ENCODE measurements around the gene HOXC10. TPM values are rescaled to one million over a fixed set of nuclear protein-coding genes. Genes with fewer than 3 reads are reported as not detected.

Gene HOXC10
- total RNA-seq, 2 donors from 2014 or later, result not detected

DNA sequence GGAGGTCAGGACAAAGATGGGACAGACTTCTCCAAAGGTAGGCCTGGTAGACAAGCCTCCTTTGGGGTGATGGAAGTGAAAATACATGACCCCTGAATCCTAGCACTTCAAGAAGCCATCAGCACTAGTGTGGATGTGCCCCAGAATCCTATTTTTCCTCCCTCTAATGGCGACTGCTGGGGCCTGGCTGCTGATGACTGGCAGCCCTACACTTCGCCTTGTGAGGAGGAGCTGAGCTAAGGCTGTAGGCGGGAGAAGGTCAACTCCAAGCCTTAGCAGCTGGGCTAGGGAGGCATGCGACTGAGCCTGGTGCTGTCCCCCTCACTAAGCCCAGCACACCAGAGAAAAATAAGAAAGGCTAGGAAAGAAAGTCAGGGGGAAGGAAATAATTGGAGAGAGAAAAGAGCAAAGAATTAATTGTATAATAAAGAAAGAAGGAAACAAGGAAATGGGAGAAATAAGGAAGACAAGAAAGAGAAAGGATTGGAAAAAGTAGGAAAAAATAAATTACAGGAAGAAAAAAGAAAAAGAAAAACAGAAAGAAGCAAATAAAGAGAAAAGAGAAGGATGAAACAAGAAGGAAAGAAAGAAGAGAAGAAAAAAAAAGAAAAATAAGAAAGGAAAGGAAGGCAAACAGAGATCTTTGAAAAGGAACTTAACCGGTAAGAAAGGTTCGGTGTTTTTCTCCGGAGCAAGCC lies 4.7 kb upstream of the HOXC10 start:
- H3K27ac Mint-ChIP-seq, result peak overlapping the region; percentile 31 to 59
- H3K9me3 Mint-ChIP-seq, result no peaks in the 10 kb centered on the region
- ATAC-seq (no peak), DNase-seq (ENCODE audit: low spot score in 2 of 2) (no peak)
- peaks cover 0 to 10% of the 10 kb centered on the region in 2 donors for H3K36me3 Mint-ChIP-seq

DNA sequence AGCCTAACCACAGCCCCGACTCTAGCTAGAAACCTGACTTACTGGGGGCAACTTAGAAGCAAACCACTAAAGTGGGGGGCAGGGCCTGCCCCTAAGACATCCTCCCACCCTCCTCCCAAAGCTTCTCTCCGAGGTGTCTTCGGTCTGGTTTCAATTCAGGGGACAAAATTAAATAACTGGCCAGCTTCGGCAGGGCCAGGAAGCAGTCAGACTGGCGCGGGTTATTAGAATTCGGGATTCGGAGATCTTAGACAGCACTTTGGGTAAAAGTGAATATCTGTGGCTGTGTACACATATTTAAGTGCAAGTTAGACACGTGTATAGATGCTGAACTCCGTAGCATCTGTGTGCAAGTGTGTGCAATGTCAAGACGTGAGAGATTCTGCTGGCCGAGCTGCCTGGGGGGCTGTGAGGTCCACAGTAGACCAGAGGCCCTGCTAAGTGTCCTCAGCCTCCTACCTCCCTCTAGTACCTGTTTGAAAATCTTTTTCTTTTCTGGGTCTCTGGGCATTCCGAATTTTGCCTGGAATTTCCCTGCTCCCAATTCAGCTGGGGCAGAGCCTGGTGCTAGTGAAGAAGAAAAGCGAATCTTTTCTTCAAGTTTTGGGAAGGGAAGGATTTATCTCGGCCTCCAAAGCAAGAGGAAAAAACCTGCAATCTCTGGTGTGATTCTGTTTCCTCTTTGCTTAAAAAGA lies 4.0 kb upstream of the HOXC10 start:
- no peak for ATAC-seq
- no peaks in the 10 kb centered on the region for H3K9me3 Mint-ChIP-seq
- no peak overlapping the region for H3K27ac Mint-ChIP-seq
- DNase-seq (ENCODE audit: low spot score in 2 of 2), result no peak
- peaks cover 0 to 10% of the 10 kb centered on the region in 2 donors for H3K36me3 Mint-ChIP-seq

DNA sequence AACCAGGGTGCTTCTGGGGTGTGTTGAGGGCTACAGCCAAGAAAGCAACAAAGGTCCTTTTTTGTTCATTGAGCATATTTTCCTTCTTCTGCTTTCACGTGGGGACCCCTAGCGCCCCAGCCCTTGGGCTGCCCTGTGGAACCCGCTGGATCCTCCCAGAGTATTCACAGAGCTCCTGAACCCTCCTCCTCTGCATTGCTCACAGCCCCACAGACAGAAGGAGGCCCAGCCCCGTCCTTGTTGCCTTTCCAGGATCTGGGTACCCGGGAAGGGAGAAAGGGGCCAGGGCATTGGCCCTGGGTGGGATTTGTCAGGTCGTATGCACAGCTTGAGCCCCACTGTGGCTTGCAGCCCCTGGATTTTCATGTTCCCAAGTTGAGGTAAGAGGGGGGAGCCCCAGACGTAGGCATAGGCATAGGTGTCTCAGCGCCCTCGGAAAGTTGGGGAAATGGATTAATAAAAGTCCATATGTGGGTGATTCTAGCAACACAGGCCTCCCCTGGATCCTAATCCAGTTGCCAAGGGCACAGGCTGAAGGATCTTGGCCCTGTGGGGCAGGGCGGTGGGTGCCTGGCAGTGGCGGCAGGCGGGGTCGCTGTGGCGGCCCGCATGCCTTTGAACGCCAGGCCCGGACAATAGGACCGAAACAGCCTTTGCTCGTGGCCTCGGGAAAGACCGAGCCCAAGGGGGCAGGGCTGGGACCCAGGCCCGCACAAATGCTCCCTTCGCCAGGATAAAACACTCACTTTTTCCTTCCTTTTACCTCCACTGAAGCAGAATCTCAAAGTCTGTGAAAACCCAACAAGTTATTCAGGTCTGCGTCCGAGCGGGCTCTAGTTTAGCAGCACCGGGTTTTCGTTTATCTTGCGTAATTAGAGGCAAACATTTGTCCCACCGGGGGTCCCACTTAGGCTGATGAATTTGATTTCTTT lies 3.0 kb upstream of the HOXC10 start:
- Mint-ChIP-seq H3K36me3 (peaks cover 8 to 10% of the 10 kb centered on the region in 2 donors), H3K27ac (no peak overlapping the region), H3K9me3 (no peaks in the 10 kb centered on the region)
- ATAC-seq, result no peak
- no peak for DNase-seq (ENCODE audit: low spot score in 2 of 2)

DNA sequence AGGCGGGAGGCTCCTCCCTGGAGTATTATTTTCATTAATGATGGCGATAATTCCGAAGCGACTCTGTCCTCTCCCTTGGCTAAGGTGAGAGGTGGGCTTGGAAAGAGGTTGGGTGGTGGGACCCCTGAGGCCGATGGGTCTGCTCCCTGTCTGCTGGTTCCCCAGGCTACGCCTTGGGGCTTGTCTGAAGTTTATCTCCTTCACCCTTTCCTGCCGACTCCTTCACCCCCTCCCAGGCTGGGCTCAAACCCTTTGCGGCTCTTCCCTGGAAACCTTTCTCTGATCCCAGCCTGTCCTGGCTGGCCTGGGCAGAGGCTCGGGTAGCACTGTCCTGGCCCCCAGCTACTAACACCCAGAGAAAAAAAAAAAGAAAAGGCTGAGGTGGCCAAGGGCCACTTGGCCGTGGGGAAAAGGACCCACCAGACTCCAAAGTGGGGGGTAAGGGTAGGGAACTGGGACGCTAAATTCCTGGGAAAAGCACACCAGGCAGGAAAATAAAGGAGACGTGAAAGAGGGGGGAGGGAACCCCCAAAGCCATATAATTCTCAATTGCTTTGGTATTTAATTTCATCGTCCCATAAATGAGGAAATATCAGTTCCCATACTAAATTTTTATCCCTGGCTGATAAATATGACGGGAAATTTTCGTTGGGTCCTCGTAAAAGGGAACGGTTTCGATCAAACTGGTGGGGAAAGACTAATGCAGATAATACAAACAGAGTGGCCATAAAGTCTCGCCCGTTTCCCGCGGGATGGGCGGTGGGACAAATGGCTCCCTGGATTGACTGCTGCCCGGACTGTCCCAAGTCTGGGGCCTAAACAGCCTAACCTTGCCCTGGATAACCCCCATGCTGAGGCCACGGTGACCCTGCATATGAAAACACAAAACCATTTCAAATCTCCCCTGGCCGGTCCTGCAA lies 2.0 kb upstream of the HOXC10 start:
- DNase-seq (ENCODE audit: low spot score in 2 of 2), result no peak
- Mint-ChIP-seq H3K27ac (peak overlapping the region in 1 of 2 donors; percentile 29), H3K9me3 (no peaks in the 10 kb centered on the region), H3K36me3 (peaks cover 10% of the 10 kb centered on the region in 2 donors)
- no peak for ATAC-seq

DNA sequence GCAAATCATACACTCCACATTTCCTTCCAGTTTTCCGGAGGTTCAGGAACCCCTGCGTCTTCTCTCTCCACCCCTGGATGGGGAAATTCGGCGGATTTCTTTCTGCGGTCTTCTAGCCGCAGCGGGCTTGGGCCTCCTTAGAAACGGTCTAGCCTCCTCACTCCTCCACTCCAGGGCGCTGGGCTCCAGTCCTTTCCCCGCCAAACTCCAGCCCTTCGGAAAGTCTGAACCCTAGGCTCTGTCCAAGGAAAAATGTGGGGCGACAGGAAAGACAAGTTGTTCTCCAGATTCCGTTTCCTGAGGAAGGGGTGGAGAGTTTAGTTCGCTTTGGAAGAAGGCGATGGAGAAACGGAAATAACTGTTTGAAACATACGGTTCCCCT lies 1.4 kb upstream of the HOXC10 start:
- no peak for DNase-seq (ENCODE audit: low spot score in 2 of 2)
- Mint-ChIP-seq H3K36me3 (peaks cover 10% of the 10 kb centered on the region in 2 donors), H3K9me3 (no peaks in the 10 kb centered on the region), H3K27ac (peak overlapping the region in 1 of 2 donors; percentile 29)
- no peak for ATAC-seq

DNA sequence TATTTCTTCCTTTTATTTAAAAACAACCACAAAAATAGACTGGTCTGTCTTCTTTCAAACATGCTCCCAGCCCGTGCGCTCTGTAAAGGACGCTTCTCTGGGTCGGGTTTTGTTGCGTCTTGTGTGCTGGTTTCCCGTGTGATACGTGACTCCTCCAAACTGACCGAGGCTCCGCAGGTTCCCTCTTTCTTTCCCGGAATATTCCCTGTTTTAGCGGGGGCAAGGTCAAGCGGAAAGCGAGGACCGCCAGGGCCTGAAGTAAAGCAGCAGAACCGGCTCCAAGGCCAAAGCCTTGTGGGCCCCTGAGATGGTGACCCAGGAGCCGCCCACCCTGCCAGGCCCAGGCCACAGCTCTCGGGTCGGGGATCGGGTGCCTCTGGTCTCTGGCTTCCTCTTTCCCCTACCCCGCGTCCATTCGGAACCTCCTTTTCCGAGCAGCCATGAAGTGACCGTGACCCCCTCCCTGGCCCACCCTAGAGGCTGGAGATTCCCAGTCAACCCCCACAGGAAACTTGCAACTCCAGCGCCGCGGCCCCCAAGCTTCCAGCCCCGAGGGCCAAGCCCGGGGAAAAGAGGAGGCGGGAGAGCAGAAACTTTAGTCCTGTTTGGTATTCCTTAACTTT lies 885 bp upstream of the HOXC10 start:
- peaks cover 10% of the 10 kb centered on the region in 2 donors for H3K36me3 Mint-ChIP-seq
- DNase-seq (ENCODE audit: low spot score in 2 of 2) (no peak), ATAC-seq (no peak)
- H3K27ac Mint-ChIP-seq, result no peak overlapping the region
- no peaks in the 10 kb centered on the region for H3K9me3 Mint-ChIP-seq

DNA sequence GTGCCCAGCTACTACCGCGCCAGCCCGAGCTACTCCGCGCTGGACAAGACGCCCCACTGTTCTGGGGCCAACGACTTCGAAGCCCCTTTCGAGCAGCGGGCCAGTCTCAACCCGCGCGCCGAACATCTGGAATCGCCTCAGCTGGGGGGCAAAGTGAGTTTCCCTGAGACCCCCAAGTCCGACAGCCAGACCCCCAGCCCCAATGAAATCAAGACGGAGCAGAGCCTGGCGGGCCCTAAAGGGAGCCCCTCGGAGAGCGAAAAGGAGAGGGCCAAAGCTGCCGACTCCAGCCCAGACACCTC lies 697 bp downstream of the HOXC10 start:
- no peak overlapping the region for H3K27ac Mint-ChIP-seq
- DNase-seq (ENCODE audit: low spot score in 2 of 2) (no peak), ATAC-seq (no peak)
- no peaks in the 10 kb centered on the region for H3K9me3 Mint-ChIP-seq
- H3K36me3 Mint-ChIP-seq, result peaks cover 0 to 10% of the 10 kb centered on the region in 2 donors

DNA sequence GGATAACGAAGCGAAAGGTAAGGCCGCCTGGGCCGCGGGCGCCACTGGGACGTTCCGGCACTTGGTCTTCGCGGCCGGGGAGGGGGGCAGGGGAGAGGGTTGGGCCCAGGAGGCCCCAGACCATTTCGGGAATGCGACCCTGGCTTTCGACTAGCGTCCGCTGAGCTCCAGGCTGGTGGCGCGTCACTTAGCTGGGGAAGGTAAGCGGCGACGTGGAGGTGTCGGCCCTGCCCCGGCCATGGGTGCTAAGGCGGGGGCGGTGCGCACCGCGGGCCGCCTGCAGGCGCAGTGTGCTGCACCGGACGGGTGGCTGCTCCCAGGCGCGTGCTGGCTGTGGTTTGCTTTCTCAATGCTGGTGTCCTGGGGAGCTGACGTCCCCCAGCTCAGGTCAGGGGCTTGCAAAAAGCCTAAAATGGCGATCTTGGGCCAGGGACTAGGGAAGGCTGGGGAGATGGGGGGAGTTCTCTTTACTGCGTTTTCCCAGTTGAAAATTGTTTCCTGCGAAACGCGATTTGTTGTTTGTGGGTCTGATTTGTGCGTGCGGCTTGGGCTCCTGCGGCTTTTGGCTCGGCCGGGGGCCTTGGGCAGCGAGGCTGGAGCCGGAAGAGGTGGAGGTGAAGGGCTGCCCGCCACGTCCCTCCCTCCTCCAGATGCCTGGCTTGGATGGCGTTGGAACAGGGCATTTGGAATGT lies 1.2 kb downstream of the HOXC10 start:
- no peak for DNase-seq (ENCODE audit: low spot score in 2 of 2)
- H3K9me3 Mint-ChIP-seq, result no peaks in the 10 kb centered on the region
- no peak overlapping the region for H3K27ac Mint-ChIP-seq
- H3K36me3 Mint-ChIP-seq, result peaks cover 0 to 10% of the 10 kb centered on the region in 2 donors
- peak in 1 of 2 donors; percentile 41 for ATAC-seq

DNA sequence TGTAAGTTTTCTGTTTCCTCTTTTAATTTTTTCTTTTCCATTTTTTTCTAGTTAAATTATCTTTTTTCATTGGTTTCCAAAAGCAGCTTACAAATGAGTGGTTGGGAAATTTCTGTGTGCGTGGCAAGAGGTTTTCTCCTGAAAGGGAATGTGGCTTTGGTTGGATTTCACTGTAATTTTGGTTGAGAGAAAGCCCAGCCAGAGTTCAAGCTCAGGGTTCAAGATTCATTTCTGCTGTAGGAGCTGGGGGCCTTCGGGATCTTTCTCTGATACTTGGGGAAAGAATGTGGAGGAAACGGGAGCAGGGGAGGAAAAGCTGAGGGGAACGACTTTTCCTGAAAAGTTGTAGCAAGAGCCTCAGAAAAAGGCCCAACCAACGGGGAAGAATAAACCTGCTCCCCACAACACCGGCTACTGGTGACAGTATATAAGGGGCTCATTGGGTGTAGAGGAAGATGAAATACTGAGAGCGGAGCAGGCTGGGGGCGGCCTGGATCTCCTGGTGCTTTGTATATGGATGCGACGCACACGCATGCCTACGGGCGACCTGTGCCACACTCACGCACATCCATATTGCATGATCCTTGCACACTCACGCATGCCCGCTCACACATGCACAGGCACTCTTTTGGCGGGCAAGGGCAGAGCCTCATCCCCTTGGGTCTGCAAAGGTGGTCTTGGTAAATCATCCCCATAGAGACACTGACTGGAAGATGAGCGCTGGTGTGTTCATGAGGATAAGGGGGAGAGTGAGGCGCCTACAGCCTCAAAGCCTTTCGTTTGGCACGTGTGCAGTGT lies 1.9 kb downstream of the HOXC10 start:
- Mint-ChIP-seq H3K36me3 (peaks cover 0 to 10% of the 10 kb centered on the region in 2 donors), H3K9me3 (no peaks in the 10 kb centered on the region), H3K27ac (no peak overlapping the region)
- ATAC-seq, result no peak
- no peak for DNase-seq (ENCODE audit: low spot score in 2 of 2)

DNA sequence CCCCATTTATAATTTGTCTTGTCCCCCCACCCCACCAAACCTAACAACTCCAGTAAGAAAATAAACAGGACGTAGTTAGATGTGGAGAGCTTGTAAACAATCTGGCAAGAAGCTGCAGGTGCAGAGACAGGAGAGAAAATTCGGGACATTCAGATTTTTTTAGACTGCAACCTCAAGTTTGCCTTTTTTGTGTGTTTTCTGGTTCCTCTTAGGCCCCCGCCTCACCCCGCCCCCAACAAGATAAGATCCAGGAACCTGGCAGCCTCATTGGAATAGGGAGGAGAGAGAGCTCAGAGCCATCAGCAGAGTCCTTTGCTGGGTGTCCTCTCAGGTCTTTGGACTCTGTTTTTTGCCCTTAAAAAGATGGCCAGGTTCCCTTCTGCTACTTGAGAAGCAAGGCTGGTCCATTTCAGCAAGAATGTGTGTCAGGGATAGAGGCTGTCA lies 2.9 kb downstream of the HOXC10 start:
- no peak for DNase-seq (ENCODE audit: low spot score in 2 of 2)
- Mint-ChIP-seq H3K27ac (no peak overlapping the region), H3K36me3 (peaks cover 0 to 10% of the 10 kb centered on the region in 2 donors), H3K9me3 (no peaks in the 10 kb centered on the region)
- no peak for ATAC-seq

DNA sequence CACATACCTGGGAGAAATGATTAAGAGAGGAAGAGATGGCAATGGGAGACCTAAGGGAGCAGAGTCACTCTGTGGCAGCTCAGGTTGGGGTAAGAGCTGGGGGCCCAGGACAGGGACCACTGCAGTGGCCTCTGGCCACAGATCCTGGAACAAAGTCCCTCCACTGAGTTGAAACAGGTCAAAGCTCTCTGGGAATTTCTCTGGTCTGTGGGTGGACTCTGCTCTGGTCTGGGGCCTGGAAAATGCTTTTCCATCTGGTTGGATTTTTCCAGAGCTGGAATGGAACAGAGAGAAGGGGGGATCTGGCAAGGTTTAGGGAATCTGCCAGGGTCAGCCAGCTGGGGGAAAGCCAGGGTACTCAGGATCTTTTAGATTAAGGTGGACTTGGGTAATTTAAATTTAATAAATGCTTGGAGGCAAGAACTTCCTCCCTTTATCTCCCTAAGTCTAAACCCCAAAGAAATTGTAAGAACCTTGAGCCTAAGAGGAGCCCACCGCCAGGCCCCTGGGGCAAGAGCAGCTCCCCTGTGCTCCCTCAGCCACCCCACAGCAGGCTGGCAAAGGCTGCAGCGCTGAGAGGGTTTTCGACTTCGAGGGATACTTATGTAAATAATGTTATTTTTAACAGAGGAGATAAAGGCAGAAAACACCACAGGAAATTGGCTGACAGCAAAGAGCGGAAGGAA lies 3.7 kb downstream of the HOXC10 start:
- DNase-seq (ENCODE audit: low spot score in 2 of 2) (no peak), ATAC-seq (no peak)
- no peak overlapping the region for H3K27ac Mint-ChIP-seq
- no peaks in the 10 kb centered on the region for H3K9me3 Mint-ChIP-seq
- peaks cover 6 to 10% of the 10 kb centered on the region in 2 donors for H3K36me3 Mint-ChIP-seq

DNA sequence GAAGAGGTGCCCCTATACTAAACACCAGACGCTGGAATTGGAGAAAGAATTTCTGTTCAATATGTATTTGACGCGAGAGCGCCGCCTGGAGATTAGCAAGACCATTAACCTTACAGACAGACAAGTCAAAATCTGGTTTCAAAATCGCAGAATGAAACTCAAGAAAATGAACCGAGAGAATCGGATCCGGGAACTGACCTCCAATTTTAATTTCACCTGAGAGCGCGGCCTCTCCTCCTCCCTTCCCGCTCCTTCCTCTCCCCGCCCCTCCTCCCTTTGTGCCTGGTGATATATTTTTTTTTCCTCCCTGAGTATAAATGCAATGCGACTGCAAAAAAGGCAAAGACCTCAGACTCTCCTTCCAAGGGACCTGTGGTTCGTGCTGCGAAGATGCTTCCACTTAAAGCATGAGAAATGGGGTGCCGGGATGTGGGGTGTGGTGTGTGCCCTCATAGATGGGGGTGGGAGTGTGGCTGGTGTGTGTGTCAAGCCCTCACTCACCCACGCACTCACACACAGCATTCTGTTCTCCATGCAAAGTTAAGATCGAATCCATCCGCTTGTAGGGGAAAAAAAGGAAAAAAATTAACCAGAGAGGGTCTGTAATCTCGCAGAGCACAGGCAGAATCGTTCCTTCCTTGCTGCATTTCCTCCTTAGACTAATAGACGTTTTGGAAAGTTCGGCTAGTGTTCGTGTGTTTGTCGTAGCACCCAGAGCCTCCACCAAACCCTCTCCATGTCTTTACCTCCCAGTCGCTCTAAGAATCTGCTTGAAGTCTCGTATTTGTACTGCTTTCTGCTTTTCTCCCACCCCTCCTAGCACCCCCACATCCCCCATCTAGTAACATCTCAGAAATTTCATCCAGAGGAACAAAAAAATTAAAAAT lies 4.5 kb downstream of the HOXC10 start:
- no peak for DNase-seq (ENCODE audit: low spot score in 2 of 2)
- Mint-ChIP-seq H3K27ac (no peak overlapping the region), H3K36me3 (peaks cover 10 to 12% of the 10 kb centered on the region in 2 donors), H3K9me3 (no peaks in the 10 kb centered on the region)
- ATAC-seq, result peak in 1 of 2 donors; percentile 39

DNA sequence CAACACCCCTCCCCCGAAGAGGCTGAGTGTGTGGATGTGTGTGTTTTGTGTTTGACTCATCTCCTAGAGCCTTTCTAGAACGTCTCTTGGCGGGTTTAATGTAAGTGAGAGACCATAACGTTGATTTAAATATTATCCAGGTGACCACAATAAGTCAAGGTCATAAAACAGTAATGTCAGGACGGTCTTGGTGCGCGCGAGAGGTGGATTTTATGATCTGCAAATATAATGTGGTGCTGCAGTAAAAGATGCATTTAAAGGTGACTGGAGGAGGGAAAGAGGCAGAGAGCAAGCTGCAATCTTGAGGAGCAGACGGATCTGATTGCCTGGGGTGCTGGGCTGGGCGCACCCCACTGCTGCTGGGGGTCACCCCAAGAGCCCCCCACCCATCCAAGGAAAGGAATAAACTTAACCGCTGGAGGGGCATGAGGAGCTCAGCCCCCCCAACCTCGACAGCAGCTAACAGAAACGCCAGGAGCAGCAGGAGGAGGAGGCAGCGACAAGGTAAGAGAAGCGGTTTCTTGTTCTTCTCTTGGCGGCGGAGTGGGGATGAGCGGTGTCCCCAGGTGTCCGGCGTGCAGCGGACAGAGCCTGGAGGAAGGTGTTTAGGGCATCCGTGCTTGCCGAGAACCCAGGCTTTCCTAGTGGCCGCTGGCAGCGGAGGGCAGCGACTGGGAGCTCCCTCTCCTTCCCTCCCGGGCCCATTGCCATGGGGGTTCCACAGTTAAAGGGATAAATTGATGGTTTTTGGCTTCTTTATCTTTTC lies 5.5 kb downstream of the HOXC10 start:
- Mint-ChIP-seq H3K36me3 (peaks cover 10 to 18% of the 10 kb centered on the region in 2 donors), H3K9me3 (no peaks in the 10 kb centered on the region), H3K27ac (no peak overlapping the region)
- DNase-seq (ENCODE audit: low spot score in 2 of 2) (no peak), ATAC-seq (no peak)
